SIG-M5 (cell line): ENCODE measurements around the gene RAD51B.
"Not testable (repeated sequence)": the region's sequence is repeated elsewhere in the genome, so short reads cannot be mapped to it uniquely, and the experiment has no call there.

ENCODE experiments used
- DNase-seq: peaks from one replicate; lab custom pipeline; 2025; lab: John Stamatoyannopoulos, UW

Gene RAD51B

DNA sequence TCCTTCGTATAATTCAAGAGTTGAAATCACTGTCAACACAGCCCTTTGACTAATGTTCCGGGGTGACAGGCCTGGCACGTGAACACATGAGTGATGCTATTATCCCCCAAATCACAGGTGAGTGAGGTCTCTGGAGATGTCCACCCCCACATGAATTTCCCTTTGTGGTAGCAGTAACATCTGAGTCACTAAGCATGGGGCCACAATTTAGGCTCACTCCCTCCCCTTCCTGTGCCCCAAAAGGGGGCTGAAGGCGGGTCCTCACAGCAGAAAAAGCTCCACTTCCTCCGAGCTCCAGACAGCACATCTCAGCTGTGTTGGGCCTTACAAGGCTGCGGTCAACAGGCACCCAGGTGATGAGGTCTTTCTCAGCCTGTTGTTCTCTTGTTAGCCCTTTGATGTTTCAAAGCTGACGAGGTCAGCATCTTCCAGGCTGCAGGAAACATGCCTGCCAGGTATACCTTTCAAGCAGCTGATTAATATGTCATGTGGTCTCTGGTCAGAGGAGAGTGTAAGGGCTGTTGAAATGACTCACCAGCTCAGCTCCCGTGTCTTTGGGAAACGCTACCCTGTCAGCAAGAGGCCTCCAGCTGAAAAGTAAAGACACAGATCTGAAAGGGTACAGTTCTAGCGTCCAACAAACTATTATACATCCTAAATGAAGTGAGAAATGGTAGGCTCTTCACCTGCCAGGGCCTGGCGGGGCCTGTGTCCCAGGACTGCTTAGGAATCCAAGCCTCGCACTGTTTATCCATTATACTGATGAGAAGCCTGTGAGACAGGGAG is 866.0 kb downstream of the RAD51B start:
- no peak for DNase-seq

DNA sequence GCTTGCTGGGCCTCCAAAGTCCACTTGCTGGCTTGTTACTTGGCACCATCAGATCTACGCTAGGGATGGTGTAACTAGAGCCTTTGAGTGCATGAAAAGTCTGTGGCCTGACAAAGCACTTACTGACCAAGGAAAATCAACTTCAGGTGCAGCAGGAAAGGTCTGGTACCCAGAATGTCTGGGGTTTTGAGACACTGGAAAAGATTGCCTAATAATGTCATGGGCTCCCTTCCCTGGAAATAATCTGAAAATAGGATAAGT is 866.6 kb downstream of the RAD51B start:
- DNase-seq: no peak

DNA sequence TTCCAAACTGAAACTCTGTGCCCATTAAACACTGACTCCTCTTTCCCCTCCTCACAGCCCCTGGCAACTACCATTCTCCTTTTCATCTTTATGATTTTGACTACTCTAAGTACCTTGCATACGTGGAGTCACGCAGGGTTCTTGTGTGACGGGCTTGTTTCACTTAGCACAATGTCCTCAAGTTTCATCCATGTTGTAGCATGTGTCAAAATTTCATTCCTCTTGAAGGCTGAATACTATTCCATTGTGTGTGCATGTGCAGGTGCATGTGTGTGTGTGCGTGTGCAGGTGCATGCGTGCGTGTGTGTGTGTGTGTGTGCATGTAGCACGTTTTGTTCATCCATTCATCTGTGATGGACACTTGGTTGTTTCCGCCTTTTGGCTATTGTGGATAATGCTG is 867.1 kb downstream of the RAD51B start:
- DNase-seq: no peak

DNA sequence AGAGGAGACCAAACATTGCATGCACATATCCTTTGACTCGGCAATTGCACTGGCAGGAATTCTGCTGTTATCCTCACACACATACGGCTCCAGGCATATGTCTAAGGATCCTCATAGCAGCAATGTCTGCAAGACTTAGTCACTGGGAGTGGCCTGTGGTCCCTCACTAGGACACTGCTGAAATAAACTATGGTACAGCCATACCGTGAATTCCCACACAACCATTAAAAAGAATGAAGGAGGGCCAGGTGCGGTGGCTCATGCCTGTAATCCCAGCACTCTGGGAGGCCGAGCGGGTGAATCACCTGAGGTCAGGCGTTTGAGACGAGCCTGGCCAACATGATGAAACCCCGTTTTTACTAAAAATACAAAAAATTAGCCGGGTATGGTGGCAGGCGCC is 868.2 kb downstream of the RAD51B start:
- DNase-seq: no peak

DNA sequence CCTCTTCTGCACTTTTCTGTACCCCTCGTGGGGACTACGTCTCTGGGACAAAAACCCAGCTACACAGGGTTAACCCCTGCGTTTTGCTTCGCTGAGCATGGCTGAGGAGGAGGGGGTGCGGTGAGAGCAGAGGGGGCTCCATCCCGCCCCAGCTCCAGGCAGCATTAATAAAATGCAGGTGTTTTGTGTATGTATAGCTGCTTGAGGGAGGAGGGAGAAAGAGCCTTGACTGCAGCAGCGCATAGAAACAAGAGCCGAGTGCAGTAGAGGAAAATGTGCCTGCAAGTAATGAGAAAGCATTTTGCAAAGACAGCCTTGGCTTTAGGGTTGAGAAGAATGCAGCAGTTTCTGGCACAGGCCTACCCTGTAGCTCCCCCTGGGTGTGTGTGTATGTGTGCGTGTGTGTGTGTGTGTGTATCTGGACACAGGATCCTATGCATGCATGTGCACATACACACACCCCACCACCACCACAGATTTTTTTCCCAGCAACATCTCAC is 869.3 kb downstream of the RAD51B start:
- DNase-seq: no peak

DNA sequence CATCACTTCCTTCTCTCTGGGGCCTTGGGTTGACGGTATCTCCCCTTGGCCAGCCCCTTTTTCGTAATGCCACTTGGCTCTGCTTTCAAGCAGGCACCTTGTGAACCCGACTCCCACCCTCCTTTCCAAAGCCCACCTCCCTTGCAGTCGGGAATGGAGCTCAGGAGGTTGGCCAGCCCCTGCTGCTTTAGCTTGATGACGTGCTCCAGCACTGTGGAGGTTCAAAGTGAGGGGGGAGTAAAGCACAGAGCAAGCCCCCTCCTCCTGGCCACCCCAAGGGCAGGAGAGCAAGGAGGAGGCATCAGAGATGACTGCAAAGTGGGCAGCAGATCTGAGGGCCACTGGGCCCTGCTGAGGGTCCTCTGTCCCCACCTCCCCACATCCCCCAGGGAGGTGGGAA is 869.9 kb downstream of the RAD51B start:
- no peak for DNase-seq

DNA sequence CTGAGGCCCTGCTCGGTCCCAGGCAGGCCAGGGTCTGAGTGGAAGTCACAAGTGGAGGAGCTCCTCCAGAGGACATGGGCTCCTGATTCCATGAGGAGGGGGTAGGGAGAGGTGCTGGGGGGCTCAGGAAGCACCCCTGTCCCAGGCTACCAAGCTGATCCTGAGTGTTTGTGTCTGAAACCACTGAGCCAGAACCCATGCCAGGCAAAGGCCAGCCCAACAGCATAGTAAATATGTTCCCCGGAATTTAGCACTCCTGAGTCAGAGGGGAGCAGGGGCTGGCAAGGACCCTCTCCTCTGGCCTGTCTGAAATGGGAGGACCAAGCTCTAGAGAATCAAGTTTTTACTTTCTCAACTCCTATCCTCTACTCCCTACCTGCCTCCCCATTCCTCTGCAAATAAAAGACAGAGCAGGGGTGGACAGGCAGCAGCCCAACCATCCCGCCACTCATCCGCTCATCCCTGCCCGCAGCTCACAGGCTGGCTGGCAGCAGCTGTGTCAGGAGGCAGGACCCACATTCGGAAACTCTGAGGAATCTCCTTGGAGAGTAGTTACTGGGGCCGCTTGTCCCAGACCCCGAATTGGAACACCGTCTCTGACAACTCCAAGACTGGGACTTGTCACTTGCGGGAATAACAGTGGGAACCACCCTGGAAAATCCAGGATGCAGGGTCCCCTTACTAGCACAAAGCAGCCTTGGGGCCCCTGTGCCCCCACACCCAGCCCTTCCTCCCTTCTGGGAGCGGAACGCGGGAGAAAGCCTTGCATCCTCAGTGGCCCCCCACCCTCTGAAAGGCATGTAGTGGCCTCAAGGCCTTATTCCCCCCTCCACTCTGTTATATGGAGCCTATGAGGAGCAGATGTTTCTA is 870.7 kb downstream of the RAD51B start:
- no peak for DNase-seq

DNA sequence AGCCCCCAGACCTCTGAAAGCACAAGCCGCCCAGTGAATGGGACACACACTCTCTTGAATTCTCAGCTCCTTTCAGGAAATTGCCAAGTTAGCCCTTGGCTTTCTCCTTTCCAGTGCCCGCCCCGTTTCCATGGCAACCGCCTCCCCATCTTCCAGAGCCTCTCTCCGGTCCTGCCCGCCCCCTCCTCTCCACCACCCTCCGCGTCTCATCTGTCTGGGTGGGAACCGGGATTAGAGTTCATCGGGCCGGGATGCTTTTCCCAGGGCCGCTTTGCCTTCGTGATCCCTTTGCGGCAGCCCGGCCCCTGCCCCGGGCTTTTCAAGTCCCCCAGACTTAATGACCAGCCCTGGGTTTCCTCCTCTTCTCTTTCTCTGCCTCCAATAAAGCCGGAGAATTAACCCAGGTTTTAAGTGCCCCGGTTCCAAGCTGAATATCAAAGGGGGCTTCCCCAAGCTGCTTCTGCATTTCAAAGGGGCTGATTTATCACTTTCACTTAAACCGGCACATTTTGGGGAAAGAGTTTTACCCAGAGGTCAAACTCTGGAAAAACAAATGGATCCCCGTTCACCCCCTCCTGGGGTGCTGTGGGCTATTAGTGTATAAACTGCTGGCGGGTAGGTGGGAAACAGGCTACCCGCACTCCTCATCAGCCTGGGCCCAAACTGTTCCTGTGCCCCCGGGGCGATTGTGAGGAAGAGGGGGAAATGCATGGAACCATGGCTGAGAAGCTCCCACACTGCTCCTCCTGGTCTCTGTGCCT is 871.6 kb downstream of the RAD51B start:
- DNase-seq: no peak

DNA sequence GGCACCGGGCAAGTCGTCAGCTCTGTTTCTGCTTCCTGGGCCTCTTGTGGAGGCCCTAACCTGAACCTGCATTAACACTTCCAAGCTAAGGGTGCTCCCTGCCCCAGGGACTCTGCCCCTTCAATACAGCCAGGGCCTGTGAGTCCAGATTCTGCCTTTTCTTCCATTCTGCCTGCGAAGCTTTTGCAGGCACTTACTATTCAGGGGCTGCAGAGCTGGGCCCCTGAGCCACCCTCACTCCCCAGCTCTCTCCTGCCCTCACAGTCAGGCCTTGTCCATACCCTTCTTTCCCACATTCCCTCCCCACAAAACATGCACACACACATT is 872.2 kb downstream of the RAD51B start:
- DNase-seq: no peak

DNA sequence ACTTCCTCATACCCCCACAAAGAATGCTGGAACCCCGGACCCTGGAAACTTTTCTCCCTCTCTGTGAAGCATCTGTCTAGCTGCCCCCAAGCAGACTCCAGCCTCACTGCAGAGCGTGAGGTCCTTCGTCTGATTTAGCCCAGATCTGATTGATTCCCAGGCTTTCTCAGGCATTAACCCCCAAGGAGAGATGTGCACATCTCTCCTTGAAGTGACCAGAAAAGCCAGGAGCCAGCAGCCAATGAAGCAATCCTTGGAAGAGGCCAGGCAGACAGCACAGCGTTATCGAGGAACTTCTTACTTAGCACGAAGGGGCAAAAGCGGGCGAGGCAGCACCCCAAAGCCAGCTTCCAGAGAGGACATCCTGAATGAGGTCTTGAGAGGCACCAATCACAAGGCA is 872.6 kb downstream of the RAD51B start:
- no peak for DNase-seq

DNA sequence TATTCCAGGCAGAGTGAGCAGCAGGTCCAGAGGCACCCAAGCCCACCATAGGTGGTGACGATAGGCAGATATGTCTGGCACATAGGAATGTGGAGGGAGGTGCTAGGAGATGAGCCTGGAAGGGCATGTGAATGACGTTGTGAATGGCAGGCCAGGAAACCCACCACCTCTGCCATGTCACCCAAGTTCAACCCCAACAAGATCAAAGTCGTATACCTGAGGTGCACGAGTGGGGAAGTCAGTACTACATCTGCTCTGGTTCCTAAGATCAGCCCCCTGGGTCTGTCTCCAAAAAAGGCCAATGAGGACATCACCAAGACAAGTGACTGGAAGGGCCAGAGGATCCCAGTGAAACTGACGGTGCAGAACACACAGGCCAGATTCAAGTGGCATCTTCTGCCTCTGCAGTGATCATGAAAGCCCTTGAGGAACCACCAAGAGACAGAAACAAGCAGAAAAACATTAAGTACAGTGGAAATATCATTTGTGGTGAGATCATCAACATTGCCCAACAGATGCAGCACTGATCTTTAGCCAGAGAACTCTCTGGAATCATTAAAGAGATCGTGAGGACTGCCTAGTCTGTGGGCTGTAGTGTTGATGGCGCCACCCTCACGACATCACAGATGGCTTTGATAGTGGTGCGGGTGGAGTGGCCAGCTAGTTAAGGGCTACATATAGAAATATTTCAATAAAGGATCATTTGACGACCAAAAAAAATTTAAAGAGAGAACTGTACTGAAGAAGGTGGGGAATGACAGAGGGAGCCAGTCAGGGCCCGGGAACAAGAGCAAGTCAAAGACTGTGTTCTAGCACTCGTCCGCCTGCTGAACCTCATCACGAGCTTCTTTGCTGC is 873.6 kb downstream of the RAD51B start:
- no peak for DNase-seq

DNA sequence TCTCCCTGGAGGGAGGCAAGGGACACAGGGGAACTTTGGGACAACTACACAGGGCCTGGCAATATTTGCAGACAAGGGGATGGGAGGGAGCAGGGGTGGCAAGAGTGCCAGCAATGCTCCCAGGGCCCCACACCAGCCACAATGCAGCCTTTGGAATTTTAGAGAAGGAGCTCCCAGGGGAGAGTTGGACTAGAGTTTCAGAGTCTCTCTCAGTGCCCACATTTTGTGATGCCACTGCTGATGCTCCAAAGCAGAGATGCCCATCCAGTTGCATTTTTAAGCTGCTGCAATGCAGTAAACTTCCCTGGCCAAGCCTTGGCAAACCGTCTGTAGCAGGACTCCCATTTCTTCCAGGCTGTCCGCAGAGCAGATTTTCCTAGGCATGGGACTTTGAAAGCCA is 874.3 kb downstream of the RAD51B start:
- no peak for DNase-seq

DNA sequence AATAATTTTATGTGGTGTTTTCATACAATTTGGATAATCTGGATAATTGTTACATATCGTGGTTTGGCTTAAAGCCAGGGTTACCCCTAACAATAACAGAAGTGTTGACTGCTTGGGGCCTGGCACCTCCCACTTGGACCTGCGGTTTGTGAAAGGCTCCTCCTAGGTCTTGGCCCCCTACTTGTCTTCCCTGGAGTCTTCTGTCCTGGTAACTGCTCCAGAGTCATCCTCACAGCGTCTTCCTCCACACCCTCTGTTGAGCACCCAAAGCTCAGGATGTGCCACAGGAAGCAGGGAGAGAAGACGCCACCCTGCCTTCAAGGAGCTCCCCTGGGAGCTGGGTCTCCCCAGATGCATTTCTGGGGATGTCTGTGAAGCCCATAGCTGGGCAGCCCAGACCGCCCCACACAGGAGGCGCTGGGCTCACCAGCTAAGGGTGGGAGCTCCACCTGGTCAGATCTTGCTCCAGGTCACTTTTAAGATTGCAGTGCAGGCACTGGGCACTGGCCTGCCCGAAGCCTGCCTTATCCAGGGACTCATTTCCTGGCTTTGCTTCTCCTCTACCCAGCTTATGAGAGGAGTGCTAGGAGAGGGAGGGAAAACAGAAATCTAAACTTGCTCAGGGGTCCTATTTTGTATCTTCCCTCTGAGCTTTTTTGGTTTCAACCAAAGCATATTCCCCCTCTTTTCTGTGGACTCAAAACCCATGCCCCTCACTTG is 875.1 kb downstream of the RAD51B start:
- no peak for DNase-seq

DNA sequence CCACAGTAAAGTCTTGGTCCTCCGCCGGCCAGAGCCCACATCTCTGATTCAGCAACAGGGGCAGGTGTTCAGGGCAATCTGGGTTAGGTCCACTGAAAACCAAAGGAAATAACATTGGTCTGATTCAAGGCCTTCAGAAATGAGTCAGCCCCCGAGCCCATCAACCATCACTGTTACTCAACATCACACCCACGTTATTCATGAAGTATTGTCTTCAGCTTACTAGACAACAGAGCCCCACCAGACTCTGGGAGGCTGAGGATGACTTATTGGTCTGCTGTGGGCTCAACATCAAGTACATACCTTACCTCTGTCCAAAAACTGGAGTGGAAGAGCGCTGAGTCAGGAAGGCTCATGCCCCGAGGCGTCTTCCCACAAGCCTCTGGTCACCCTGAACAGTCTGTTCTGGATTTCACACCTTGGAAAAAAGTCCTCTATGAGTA is 875.8 kb downstream of the RAD51B start:
- no peak for DNase-seq

DNA sequence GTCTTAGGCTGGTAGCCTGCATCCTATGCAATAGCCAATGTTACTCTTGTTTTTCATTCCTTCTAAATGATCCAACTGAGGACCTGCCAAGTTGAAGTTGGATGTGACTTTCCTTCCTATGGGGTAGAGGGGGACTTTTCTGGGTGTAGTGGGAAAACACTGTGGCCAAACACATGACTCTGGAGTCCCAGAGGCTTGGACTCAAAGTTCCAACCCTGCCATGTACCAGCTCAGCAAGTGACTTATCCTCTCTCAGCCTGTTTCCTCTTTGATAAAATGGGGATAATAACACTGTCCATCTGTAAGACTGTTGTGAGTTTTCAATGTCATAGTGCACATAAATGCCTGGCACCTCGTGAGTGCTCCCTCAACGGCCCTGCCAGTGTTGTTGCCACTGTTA is 876.3 kb downstream of the RAD51B start:
- DNase-seq: no peak

DNA sequence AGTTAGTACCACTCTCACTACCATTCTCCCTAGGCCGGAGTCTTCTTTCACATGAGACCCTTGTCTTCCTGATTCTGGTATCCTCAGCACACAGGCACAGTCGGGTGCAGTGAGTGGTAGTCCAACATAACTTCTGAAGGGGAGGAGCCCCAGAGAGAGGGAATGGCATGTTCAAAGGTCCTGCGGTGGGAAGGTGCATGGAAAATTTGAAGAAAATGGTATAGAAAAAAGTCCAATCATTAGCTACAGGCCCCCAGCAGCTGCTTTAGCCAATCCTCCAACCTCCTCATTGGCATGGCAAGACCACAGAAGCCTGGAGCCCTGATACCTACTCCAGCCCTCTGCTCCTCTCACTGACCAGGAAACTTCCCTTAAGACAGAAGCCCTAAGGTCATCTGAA is 876.7 kb downstream of the RAD51B start:
- no peak for DNase-seq

DNA sequence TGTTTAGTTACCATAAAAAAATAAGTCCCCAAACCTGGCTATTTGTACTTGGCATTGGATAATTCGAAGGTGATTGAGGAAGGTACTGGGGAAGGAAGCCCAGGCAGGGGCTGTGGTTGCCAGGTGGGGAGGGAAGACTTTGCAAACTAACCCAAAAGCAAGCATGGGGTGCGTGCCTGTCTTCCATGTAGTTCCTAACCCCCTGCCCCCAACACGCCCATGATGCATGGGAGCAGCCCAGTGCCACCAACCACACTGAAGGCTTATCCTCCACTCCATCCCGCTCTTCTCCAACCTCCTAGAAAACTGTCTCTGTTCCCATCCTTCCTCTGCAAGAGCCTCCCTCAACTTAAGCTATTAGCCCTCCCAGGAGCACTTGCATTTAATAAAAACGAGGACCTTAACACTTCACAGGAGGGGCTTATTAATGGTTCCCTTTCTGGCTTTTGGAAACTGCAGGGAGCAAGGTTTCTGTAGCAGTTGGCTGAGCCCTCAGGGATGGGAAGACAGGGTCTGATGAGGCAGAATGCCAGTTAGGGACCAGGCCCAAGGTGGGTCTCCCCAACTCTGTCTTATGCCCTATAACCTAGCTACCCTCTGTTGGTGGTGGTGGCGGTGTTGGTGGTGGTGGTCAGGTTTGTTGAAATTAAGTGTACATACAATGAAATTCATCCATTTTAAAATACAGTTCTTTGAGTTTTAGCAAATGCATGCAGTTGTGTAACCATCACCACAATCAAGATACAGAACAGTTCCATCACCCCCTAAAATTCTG is 877.3 kb downstream of the RAD51B start:
- no peak for DNase-seq

DNA sequence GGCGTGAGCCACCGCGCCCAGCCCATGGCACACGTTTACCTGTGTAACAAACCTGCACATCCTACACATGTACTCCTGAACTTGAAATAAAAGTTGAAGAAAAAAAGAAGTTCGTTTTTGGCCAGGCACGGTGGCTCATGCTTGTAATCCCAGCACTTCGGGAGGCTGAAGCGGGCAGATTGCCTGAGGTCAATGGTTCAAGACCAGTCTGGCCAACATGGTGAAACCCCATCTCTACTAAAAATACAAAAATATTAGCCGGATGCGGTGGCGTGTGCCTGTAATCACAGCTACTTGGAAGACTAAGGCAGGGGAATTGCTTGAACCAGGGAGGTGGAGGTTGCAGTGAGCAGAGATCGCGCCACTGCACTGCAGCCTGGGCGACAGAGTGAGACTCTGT is 879.2 kb downstream of the RAD51B start:
- not testable (repeated sequence) for DNase-seq

DNA sequence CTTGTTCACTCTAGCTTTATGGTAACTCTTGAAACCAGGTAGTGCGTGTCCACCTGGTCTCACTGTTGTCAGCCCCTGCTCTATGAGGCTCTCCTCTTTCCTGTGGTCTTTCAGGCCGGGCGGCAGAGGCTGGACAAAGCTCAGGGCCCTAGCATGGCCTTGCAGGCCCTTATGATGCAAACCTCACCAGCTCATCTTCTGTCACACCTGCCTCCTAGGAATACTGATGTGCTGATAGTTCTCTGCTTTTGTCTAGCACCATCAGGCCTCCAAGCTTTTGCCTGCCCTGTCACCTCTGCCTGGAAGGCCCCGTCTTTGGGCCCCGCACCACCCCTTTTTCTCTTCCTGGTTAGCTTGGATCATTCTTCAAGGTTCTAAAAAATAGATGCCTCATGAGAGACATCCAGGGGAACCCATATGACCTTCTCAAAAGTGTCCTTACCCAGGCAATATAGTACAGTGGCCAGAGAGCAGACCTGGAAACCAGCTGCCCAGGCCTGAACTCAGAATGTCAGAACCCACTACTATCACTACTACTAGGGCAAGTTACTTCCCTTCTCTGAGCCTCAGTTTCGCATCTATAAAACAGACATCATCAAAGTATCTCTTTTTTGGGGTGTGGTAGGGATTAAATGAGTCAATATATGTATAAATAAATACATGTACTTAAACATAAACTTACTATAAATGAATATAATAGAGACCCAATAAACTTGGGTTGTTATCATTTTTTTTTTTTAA is 881.6 kb downstream of the RAD51B start:
- no peak for DNase-seq

DNA sequence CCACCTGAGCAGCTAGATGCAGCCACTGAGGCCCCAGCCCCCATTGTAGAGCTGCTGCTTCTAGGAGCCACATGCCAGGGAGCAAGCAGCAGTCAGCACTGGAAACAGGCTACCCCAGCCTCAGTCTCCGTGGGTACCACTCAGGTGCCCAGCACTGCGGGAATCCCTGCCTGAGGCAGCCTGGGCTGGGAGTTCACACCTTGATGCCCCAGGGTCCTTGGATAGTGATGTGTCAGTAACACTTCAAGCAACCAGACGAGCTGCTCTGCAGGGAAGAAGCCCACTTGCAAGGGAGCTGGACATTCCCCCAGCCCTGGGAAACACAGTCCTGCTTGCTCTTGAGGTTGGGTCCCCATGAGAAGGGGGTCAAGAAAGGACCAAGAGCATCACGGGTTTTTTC is 882.6 kb downstream of the RAD51B start:
- DNase-seq: no peak
